Measurements from ENCODE around the gene DQX1.

GRCh38 chr2:74571058-74571457 is 45.0 kb upstream of the DQX1 start:
- TF ChIP-seq, protein P1, sequence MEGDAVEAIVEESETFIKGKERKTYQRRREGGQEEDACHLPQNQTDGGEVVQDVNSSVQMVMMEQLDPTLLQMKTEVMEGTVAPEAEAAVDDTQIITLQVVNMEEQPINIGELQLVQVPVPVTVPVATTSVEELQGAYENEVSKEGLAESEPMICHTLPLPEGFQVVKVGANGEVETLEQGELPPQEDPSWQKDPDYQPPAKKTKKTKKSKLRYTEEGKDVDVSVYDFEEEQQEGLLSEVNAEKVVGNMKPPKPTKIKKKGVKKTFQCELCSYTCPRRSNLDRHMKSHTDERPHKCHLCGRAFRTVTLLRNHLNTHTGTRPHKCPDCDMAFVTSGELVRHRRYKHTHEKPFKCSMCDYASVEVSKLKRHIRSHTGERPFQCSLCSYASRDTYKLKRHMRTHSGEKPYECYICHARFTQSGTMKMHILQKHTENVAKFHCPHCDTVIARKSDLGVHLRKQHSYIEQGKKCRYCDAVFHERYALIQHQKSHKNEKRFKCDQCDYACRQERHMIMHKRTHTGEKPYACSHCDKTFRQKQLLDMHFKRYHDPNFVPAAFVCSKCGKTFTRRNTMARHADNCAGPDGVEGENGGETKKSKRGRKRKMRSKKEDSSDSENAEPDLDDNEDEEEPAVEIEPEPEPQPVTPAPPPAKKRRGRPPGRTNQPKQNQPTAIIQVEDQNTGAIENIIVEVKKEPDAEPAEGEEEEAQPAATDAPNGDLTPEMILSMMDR (IDR thresholded peaks at IDR 0.05) = no peak
- TF ChIP-seq POLR2A (IDR thresholded peaks at IDR 0.05) = no peak
